ENCODE measurements around the gene BNIP3. TPM values are rescaled to one million over a fixed set of nuclear protein-coding genes. Genes with fewer than 3 reads are reported as not detected.

The BNIP3 gene
- total and polyA plus RNA-seq, 4 donors, result 36.8 to 151 (median 114) TPM

DNA sequence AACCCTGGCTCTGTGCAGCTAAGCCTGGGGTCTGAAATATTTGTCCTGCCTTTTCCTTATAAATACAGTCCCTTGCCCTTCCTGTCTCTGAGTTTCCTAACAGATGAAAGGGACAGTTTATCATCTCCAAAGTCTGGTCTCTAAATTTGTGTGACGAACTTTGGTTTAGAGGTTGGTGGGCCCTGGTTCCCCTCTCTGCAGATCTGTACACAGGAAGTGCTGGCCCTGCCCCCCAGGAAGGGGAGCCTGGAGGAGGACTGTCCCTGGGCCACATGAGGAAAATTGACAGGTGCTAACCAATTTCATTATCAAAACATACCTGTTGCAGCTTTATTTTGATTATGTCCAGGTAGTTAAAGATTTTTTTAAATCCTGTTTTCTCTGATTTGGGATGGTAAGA is 46.5 kb downstream of the BNIP3 start (continued):
- TF ChIP-seq, protein P1, sequence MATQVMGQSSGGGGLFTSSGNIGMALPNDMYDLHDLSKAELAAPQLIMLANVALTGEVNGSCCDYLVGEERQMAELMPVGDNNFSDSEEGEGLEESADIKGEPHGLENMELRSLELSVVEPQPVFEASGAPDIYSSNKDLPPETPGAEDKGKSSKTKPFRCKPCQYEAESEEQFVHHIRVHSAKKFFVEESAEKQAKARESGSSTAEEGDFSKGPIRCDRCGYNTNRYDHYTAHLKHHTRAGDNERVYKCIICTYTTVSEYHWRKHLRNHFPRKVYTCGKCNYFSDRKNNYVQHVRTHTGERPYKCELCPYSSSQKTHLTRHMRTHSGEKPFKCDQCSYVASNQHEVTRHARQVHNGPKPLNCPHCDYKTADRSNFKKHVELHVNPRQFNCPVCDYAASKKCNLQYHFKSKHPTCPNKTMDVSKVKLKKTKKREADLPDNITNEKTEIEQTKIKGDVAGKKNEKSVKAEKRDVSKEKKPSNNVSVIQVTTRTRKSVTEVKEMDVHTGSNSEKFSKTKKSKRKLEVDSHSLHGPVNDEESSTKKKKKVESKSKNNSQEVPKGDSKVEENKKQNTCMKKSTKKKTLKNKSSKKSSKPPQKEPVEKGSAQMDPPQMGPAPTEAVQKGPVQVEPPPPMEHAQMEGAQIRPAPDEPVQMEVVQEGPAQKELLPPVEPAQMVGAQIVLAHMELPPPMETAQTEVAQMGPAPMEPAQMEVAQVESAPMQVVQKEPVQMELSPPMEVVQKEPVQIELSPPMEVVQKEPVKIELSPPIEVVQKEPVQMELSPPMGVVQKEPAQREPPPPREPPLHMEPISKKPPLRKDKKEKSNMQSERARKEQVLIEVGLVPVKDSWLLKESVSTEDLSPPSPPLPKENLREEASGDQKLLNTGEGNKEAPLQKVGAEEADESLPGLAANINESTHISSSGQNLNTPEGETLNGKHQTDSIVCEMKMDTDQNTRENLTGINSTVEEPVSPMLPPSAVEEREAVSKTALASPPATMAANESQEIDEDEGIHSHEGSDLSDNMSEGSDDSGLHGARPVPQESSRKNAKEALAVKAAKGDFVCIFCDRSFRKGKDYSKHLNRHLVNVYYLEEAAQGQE (IDR thresholded peaks at IDR 0.05), result no peak
- TF ChIP-seq NR2F2 (IDR thresholded peaks at IDR 0.05) (no peak), EGR1 (IDR thresholded peaks at IDR 0.05; ENCODE audit: low read depth in 2 of 2) (no peak), FOXA2 (IDR thresholded peaks at IDR 0.05) (no peak), YY1 (IDR thresholded peaks at IDR 0.05) (no peak), ATF3 (IDR thresholded peaks at IDR 0.05) (no peak)
- TF ChIP-seq, protein P2, sequence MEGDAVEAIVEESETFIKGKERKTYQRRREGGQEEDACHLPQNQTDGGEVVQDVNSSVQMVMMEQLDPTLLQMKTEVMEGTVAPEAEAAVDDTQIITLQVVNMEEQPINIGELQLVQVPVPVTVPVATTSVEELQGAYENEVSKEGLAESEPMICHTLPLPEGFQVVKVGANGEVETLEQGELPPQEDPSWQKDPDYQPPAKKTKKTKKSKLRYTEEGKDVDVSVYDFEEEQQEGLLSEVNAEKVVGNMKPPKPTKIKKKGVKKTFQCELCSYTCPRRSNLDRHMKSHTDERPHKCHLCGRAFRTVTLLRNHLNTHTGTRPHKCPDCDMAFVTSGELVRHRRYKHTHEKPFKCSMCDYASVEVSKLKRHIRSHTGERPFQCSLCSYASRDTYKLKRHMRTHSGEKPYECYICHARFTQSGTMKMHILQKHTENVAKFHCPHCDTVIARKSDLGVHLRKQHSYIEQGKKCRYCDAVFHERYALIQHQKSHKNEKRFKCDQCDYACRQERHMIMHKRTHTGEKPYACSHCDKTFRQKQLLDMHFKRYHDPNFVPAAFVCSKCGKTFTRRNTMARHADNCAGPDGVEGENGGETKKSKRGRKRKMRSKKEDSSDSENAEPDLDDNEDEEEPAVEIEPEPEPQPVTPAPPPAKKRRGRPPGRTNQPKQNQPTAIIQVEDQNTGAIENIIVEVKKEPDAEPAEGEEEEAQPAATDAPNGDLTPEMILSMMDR (IDR thresholded peaks at IDR 0.05; ENCODE audit: low read depth, low read length, missing input control), result no peak

DNA sequence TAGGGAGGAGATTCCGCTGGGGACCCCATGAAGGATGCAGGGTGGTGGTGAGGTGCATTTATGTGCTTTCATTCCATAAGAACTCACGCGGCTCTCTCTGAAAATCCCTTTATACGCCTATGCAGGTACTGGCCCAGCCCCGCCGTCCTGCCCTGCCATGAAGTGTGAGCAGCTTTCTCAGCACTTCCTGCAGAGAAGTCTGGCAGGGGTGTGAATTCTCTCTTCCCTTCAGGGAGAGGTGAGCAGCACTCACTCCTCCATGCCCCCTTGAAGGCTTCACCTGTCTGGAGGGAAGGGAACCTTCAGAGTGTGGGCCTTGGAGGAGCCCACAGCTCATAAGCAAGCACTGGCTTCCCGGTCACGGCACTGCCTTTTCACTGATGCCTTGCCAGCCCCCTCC is 47.0 kb downstream of the BNIP3 start:
- no peak overlapping the region for H3K27ac ChIP-seq (ENCODE audit: low read depth in 1 of 2, low read length in 2 of 2)
- 90% methylated on average over 8 of the region's 8 CpGs for WGBS
- DNase-seq (ENCODE audit: low spot score), result no peak
- TF ChIP-seq RXRA (IDR thresholded peaks at IDR 0.05), result no peak
- no peak for TF ChIP-seq NR2F2 (IDR thresholded peaks at IDR 0.05)
- no peak for TF ChIP-seq HNF4G (IDR thresholded peaks at IDR 0.05)
- TF ChIP-seq ATF3 (IDR thresholded peaks at IDR 0.05), result no peak
- TF ChIP-seq, protein P3, sequence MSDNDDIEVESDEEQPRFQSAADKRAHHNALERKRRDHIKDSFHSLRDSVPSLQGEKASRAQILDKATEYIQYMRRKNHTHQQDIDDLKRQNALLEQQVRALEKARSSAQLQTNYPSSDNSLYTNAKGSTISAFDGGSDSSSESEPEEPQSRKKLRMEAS (IDR thresholded peaks at IDR 0.05), result no peak
- TF ChIP-seq, protein P1 (IDR thresholded peaks at IDR 0.05), result no peak
- no peak for TF ChIP-seq JUND (IDR thresholded peaks at IDR 0.05)
- TF ChIP-seq YY1 (IDR thresholded peaks at IDR 0.05), result no peak
- TF ChIP-seq ZBTB33 (IDR thresholded peaks at IDR 0.05), result no peak
- no peak for TF ChIP-seq FOXA2 (IDR thresholded peaks at IDR 0.05)
- no peak for TF ChIP-seq GABPA (IDR thresholded peaks at IDR 0.05 in 1 of 2, conservative IDR thresholded peaks at IDR 0.05 in 1 of 2)
- no peak for TF ChIP-seq RAD21 (IDR thresholded peaks at IDR 0.05)
- no peak for TF ChIP-seq SP1 (IDR thresholded peaks at IDR 0.05)
- no peak for TF ChIP-seq EGR1 (IDR thresholded peaks at IDR 0.05; ENCODE audit: low read depth in 2 of 2)
- no peak for TF ChIP-seq HNF4A (conservative IDR thresholded peaks at IDR 0.05)
- no peak for TF ChIP-seq TAF1 (conservative IDR thresholded peaks at IDR 0.05)
- no peaks in the 10 kb centered on the region for H3K9me3 ChIP-seq (ENCODE audit: control insufficient read depth in 4 of 4, low read length in 3 of 4)
- peaks cover 5 to 28% (median 16%) of the 10 kb centered on the region in 4 donors for H3K36me3 ChIP-seq (ENCODE audit: control insufficient read depth in 4 of 4, insufficient read depth in 3 of 4, low read depth in 1 of 4, low read length in 3 of 4)
- H3K4me3 ChIP-seq (ENCODE audit: low read depth in 1 of 3, low read length in 3 of 3), result no peak overlapping the region
- no peaks in the 10 kb centered on the region for H3K27me3 ChIP-seq (ENCODE audit: control insufficient read depth in 4 of 4, insufficient read depth in 4 of 4, low read length in 3 of 4)
- no peak overlapping the region for H3K9ac ChIP-seq (ENCODE audit: low read depth in 1 of 2, low read length in 2 of 2)
- H3K4me1 ChIP-seq (ENCODE audit: control insufficient read depth in 4 of 4, insufficient read depth in 4 of 4, low read length in 3 of 4), result peaks cover 0 to 4% (median 0%) of the 10 kb centered on the region in 4 donors

Data from liver (tissue), 9 donors.